H9 (cell line): Measurements from ENCODE around the gene ZNF727. TPM values are rescaled to one million over a fixed set of nuclear protein-coding genes. Genes with fewer than 3 reads are reported as not detected.

Experiments
- DNase-seq: peaks from one replicate; pipeline ENCODE4 v3.0.0-alpha.2; 2017
- H2AFZ ChIP-seq: one replicate; pipeline ENCODE4 v1.6.1; 2013; ENCODE audit warnings: mild to moderate bottlenecking, low read length, control low read depth, moderate library complexity
- H2AK5ac ChIP-seq: 2 replicates; pipeline ENCODE4 v1.6.1; 2013; ENCODE audit warnings: low read length, control low read depth, mixed read lengths; ENCODE audit not compliant: insufficient read length
- H2BK120ac ChIP-seq: one replicate; pipeline ENCODE4 v1.6.1; 2013; ENCODE audit warnings: low read depth, mild to moderate bottlenecking, low read length, control low read depth, inconsistent platforms; ENCODE audit not compliant: poor library complexity, severe bottlenecking
- H2BK12ac ChIP-seq: 2 replicates; pipeline ENCODE4 v1.6.1; 2013; ENCODE audit warnings: low read length, control low read depth, mixed read lengths, low read depth; ENCODE audit not compliant: insufficient read length
- H2BK15ac ChIP-seq: 2 replicates; pipeline ENCODE4 v1.6.1; 2013; ENCODE audit warnings: low read depth, low read length, control low read depth
- H2BK20ac ChIP-seq: one replicate; pipeline ENCODE4 v1.6.1; 2013; ENCODE audit warnings: low read depth, mild to moderate bottlenecking, low read length, control low read depth, inconsistent platforms; ENCODE audit not compliant: poor library complexity, severe bottlenecking
- H2BK5ac ChIP-seq: 2 replicates; pipeline ENCODE4 v1.6.1; 2013; ENCODE audit warnings: low read length, control low read depth, mixed read lengths; ENCODE audit not compliant: insufficient read length
- H3K14ac ChIP-seq: 2 replicates; pipeline ENCODE4 v1.6.1; 2013; ENCODE audit warnings: low read length, control low read depth; ENCODE audit not compliant: insufficient read depth
- H3K18ac ChIP-seq: 2 replicates; pipeline ENCODE4 v1.6.1; 2013; ENCODE audit warnings: low read depth, mild to moderate bottlenecking, mixed read lengths, low read length, control low read depth; ENCODE audit not compliant: insufficient read length
- H3K23ac ChIP-seq: 2 replicates; pipeline ENCODE4 v1.6.1; 2013; ENCODE audit warnings: low read length, control low read depth, mixed read lengths, low read depth; ENCODE audit not compliant: insufficient read length
- H3K23me2 ChIP-seq: 2 replicates; pipeline ENCODE4 v1.6.1; 2013; ENCODE audit warnings: low read depth, mild to moderate bottlenecking, mixed read lengths, low read length, control low read depth; ENCODE audit not compliant: insufficient read length, poor library complexity, severe bottlenecking
- H3K27ac ChIP-seq: 2 replicates; pipeline ENCODE4 v1.5.1; 2013; ENCODE audit warnings: low read length, control low read depth, mixed read lengths, low read depth; ENCODE audit not compliant: insufficient read length
- H3K27me3 ChIP-seq: 2 replicates; pipeline ENCODE4 v1.6.1; 2013; ENCODE audit warnings: low read length, control low read depth, inconsistent platforms; ENCODE audit not compliant: insufficient read depth
- H3K4ac ChIP-seq: 2 replicates; pipeline ENCODE4 v1.6.1; 2013; ENCODE audit warnings: low read depth, mild to moderate bottlenecking, control low read depth, inconsistent platforms, low read length, moderate library complexity
- H3K4me1 ChIP-seq: 2 replicates; pipeline ENCODE4 v1.6.1; 2013; ENCODE audit warnings: low read length, control low read depth, inconsistent platforms; ENCODE audit not compliant: insufficient read depth
- H3K4me2 ChIP-seq: 2 replicates; pipeline ENCODE4 v1.6.1; 2013; ENCODE audit warnings: low read length, control low read depth, mixed read lengths; ENCODE audit not compliant: insufficient read length, insufficient read depth
- H3K56ac ChIP-seq: 2 replicates; pipeline ENCODE4 v1.6.1; 2013; ENCODE audit warnings: low read depth, mild to moderate bottlenecking, mixed read lengths, low read length, control low read depth; ENCODE audit not compliant: insufficient read length
- H3K79me1 ChIP-seq: 2 replicates; pipeline ENCODE4 v1.6.1; 2013; ENCODE audit warnings: low read depth, mild to moderate bottlenecking, moderate library complexity, low read length, control low read depth, inconsistent platforms; ENCODE audit not compliant: insufficient read depth, poor library complexity, severe bottlenecking
- H3K79me2 ChIP-seq: 2 replicates; pipeline ENCODE4 v1.6.1; 2013; ENCODE audit warnings: low read length, control low read depth, inconsistent platforms; ENCODE audit not compliant: insufficient read depth
- H3K9ac ChIP-seq: 2 replicates; pipeline ENCODE4 v1.6.1; 2013; ENCODE audit warnings: low read length, control low read depth, mixed read lengths; ENCODE audit not compliant: insufficient read length; ENCODE audit errors: extremely low read depth
- H3K9me3 ChIP-seq: one replicate; pipeline ENCODE4 v1.6.1; 2013; ENCODE audit warnings: low read depth, low read length, inconsistent platforms; ENCODE audit not compliant: control insufficient read depth
- H3T11ph ChIP-seq: one replicate; pipeline ENCODE4 v1.6.1; 2013; ENCODE audit warnings: mild to moderate bottlenecking, low read length, control low read depth, inconsistent platforms
- H4K20me1 ChIP-seq: one replicate; pipeline ENCODE4 v1.6.1; 2013; ENCODE audit not compliant: control insufficient read depth, insufficient read length, insufficient read depth
- H4K5ac ChIP-seq: 2 replicates; pipeline ENCODE4 v1.6.1; 2013; ENCODE audit warnings: low read depth, mild to moderate bottlenecking, mixed read lengths, low read length, control low read depth; ENCODE audit not compliant: insufficient read length
- H4K8ac ChIP-seq: replicated peaks from 2 replicates; pipeline ENCODE4 v1.6.1; 2013; ENCODE audit warnings: low read length, control low read depth, mixed read lengths, low read depth; ENCODE audit not compliant: insufficient read length
- H4K91ac ChIP-seq: 2 replicates; pipeline ENCODE4 v1.6.1; 2013; ENCODE audit warnings: low read depth, mild to moderate bottlenecking, moderate library complexity, mixed read lengths, low read length, control low read depth; ENCODE audit not compliant: insufficient read length
- H3K27ac Mint-ChIP-seq, 3 experiments: 2 replicates in 2 of 3; 3 replicates in 1 of 3; pipeline ENCODE4 v1.8.0; 2020 to 2021; ENCODE audit warnings: mixed read lengths in 3 of 3, mild to moderate bottlenecking in 1 of 3, moderate library complexity in 1 of 3
- H3K27me3 Mint-ChIP-seq: 2 replicates; pipeline ENCODE4 v1.8.0; 2021; ENCODE audit warnings: low read depth, mild to moderate bottlenecking, moderate library complexity, mixed read lengths
- H3K36me3 Mint-ChIP-seq, 3 experiments: 2 replicates in 2 of 3; 3 replicates in 1 of 3; pipeline ENCODE4 v1.8.0; 2020 to 2021; ENCODE audit warnings: low read depth in 3 of 3, mixed read lengths in 3 of 3; ENCODE audit not compliant: insufficient read depth in 1 of 3
- H3K4me1 Mint-ChIP-seq, 2 experiments: 2 replicates each; pipeline ENCODE4 v1.8.0; 2020; ENCODE audit warnings: mixed read lengths in 2 of 2
- H3K4me3 Mint-ChIP-seq, 2 experiments: 2 replicates in 1 of 2; 3 replicates in 1 of 2; pipeline ENCODE4 v1.8.0; 2020 to 2021; ENCODE audit warnings: mild to moderate bottlenecking in 2 of 2, mixed read lengths in 2 of 2, moderate library complexity in 1 of 2
- H3K9me3 Mint-ChIP-seq, 2 experiments: 2 replicates in 1 of 2; 3 replicates in 1 of 2; pipeline ENCODE4 v1.8.0; 2020; ENCODE audit warnings: mild to moderate bottlenecking in 2 of 2, mixed read lengths in 2 of 2, moderate library complexity in 1 of 2
- CTCF ChIP-seq: fragments of 200-600 bp; sonication (generic); conservative IDR thresholded peaks from 3 replicates; pipeline ENCODE4 v1.8.0; 2021; ENCODE audit warnings: antibody characterized with exemption, mild to moderate bottlenecking
- WGBS: extraction: QIAGEN DNeasy Blood & Tissue Kit; methylation state at CpG from one replicate; pipeline ENCODE4 v1.1.7; 2013; ENCODE audit warnings: missing lambda C conversion rate, low lambda C conversion rate, mixed read lengths; ENCODE audit not compliant: insufficient read length; ENCODE audit errors: extremely low coverage; 5-methylcytosine and 5-hydroxymethylcytosine counted together
- long read RNA-seq: library from polyadenylated mRNA; unstranded; transcript quantifications from one replicate; pipeline ENCODE4 v2.0.0, GENCODE V29; 2020
- total RNA-seq: library from RNA; stranded (reverse); gene quantifications from 2 replicates; pipeline ENCODE4 v1.2.1, GENCODE V29; 2021

Gene ZNF727
- not detected in 2 replicates for total RNA-seq
- long read RNA-seq = 0 reads

GRCh38 chr7:64045301-64046040, at the start of gene ZNF727:
Gene ZNF727, plus strand, starts transcription at chr7:64045434. Its CDS starts 188 bp downstream, at chr7:64045622.
- Histone ChIP-seq H3K79me1 (no peaks in the 10 kb centered on the region), H3K18ac (no peak within 1 kb of the TSS), H4K8ac (no peak within 1 kb of the TSS), H3K4ac (no peak within 1 kb of the TSS), H4K20me1 (no peaks in the 10 kb centered on the region), H4K91ac (no peak within 1 kb of the TSS), H2AFZ (no peak within 1 kb of the TSS), H2BK120ac (no peak within 1 kb of the TSS), H3K4me2 (no peak within 1 kb of the TSS), H3K4me1 (no peaks in the 10 kb centered on the region), H2BK5ac (no peak within 1 kb of the TSS), H3K27me3 (no peaks in the 10 kb centered on the region), H2BK15ac (no peak within 1 kb of the TSS), H3K9ac (no peak within 1 kb of the TSS), H3K27ac (no peak within 1 kb of the TSS), H3K56ac (no peak within 1 kb of the TSS), H4K5ac (no peak within 1 kb of the TSS), H2BK20ac (no peak within 1 kb of the TSS), H2AK5ac (no peak within 1 kb of the TSS), H3K23ac (no peak within 1 kb of the TSS), H2BK12ac (no peak within 1 kb of the TSS), H3K23me2 (no peaks in the 10 kb centered on the region), H3K9me3 (peaks cover 64% of the 10 kb centered on the region), H3T11ph (no peak within 1 kb of the TSS), H3K79me2 (no peaks in the 10 kb centered on the region), H3K14ac (no peak within 1 kb of the TSS)
- no CpG with 5 or more reads among the region's 33 CpGs for WGBS
- Mint-ChIP-seq H3K4me1 (no peaks in the 10 kb centered on the region), H3K27ac (no peak within 1 kb of the TSS), H3K27me3 (peaks cover 2% of the 10 kb centered on the region), H3K36me3 (peaks cover 11 to 21% (median 16%) of the 10 kb centered on the region in 3 experiments), H3K4me3 (no peak within 1 kb of the TSS), H3K9me3 (peaks cover 87% of the 10 kb centered on the region in 2 experiments)
- no peak for TF ChIP-seq CTCF
- DNase-seq = no peak
